SKM-1 treated with dmso at 0.1 percent for 144 hours (cell line): ENCODE data around the gene HOXB1.

Source experiments
- DNase-seq: peaks from one replicate; lab custom pipeline; 2025; ENCODE audit not compliant: unreplicated experiment; lab: John Stamatoyannopoulos, UW

Gene HOXB1

DNA sequence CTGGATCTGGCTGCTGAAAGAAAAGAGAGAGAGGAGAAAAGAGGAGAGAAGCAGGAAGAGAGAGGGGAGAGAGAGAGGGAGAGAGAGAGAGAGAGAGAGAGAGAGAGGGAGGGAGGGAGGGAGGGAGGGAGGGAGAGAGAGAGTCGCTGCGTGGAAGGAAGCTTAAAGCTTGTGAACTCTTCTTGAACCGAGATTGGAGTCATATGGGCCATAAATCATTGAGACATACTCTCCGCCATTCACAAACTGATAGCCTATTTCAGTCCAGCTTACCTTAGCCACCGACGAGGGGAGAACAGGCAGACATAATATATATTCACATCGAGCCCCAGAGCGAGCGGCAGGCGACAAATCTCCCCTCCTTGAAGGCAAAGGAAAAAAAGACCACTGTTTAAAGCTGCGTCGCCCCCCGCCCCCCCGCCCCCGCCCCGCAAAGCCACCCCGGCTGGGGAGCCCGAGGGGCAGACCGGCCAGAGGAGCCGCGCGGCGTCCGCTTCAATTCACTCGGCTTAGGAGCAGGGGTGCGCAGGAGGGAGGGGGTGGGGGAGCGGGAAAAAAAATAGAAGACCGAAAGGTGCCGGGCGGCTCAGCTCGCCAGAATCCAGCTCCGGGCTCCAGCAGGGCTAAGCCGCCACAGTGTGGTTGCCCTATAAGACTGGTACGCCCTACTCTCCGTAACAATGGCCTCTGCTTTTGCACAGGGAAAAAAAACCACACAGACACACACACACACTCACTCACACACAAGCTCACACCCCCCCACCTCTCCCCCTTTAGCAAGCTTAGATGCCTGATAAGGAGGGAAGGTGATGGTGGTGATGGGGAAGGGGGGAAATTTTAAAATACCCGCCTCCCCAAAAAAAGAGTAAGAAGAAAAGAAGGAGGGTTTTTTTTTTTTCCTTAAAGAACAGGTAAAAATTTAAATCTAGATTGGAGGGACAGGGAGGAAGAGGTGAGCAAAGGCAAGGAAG lies 24.7 kb upstream of the HOXB1 start:
- no peak for DNase-seq

DNA sequence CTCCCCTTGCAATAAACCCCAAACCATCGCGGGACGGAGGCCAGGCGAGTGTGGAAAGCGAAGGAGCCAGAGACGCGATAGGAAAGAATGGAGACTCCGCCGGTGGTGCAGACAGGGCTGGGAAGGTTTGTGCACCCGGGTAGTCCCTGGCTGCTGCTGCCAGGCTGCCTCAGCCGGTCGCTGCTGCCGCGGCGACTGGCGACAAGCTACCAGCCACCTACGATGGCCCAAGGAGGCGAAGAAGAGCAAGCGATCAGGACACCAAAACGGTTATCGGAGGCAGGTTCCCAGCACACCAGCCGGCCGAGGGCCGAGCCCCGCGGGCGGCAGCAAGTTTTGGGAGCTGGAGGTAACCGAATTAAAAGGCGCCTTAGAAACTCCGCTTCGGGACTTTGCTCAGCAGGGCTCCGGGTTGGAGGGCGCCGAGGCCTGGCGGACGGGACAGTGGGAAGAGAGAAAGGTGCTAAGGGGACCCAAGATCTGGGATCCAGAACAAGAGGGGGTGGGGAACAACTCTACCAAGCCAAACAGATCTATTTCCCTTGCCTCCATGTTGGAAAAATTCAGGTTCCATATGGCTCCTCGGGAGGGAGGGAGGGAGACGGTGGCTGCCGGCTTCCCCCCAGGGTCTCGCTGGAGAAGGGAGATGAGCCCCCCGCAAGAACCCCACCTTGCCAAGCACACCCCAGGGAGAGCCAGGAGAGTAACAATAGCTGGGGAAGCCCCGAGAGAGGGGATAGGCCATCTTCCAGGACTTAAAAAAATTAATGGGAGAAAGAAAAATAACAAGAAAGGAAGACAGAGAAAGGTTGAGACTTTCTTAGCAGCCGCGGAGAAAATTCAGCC lies 23.8 kb upstream of the HOXB1 start:
- DNase-seq, result no peak

DNA sequence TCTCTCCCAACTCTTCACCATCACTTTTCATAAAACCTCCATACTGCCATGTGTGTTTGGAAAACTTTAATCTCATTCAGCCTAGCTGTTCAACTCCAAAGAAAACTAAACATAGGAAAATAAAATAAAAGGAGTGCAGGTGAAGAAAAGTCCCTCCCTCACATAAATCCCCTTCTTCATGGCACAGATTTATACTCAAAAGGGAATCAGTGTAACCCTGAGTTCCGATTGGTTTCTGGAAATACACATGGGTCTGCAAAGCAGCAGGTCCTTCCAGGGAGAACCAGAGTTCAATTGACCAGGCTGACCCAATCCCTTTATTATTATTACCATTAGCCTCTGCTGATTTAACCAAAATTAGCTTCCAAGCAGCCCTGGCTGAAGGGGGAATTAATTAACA lies 23.0 kb upstream of the HOXB1 start:
- DNase-seq, result no peak

DNA sequence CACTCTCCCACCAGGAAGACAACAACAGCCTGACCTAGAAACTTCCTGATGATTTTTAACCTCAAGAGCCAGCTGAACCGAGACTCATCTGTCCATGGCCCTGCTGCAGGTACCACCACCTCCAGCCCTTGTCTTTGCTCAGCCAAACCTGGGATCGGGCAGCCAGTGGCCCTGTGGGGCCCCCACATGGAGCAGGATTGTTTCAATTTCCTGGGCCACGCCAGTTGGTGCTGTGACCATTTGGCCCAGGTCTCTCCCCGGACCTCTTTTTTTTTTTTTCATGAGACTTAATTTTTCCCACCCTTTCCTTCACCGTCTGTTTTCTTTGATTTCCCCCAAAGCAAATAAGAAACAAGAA lies 22.4 kb upstream of the HOXB1 start:
- no peak for DNase-seq

DNA sequence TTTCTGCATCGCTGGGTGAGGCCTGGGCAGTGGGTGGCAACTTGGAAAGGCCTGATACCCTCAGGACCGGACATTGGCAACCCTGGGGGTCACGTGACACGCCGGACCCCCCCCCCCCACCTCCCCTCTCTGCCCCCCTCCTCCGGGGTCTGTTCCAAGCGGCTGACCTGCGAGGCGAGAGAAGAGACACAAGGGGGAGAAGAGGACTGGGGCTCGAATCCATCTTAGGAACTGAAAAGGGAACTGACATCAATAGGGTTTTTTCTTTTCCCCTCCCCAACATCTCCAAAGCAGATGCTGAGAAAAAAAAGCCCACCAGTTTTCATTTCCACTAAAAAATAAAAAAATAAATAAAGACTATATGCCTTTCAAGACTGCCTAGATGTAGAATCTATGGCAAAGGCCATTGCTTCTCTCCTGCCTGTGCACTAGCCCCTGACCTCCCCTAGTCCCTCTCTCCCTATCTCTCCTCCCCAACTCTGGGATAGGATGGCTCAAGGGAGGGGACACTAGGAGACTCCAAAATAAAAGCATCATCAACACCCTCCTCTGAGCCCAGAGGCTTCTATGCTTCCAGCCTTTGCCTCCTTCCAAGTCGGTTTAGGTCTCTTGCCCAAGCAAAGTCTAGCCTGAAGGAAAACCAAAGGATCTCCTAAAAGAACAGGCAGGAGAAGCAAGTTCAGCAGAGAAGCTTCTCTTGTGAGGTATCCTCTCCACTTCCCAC lies 21.8 kb upstream of the HOXB1 start:
- DNase-seq, result no peak

DNA sequence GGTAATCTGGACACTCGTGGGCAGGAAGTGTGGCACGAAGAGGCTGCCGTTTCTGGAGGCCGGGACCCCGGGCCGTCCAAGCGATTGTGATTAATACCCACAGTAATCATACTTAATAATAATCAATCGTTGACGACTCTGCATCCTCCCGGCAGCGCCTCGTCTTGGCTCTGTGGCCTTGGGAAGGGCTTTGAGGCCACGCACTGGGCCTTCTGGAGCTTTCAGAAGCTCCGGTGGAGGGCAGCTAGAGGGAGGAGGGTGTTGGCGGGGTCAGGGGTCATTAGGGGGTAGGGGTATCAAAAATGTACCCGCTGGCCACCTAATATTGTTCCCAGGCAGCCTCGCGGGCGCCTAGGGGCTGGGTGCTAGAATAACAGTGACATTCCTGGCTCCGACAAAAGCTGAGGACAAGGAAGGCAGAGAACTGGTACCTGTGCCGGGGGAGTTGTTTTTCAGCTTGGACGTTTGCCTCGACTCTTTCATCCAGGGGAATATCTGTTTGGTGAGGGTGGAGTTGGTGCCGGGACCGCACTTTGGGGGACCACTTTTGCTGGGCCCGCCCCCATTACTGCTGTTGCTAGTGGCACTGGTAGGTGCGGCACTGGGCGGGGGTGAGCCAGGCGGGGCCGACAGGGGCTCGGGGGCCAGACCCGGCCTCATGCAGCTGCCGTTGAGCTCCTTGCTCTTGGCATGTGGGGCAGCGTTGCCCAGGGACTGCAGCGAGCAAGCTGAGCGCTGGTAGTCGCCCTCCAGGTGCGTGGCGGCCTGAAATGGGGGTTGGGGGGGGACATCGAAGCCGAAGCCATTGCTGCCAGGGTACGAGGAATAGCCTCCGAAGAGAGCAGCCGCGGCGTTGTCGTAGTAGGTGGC lies 21.0 kb upstream of the HOXB1 start:
- DNase-seq, result no peak

DNA sequence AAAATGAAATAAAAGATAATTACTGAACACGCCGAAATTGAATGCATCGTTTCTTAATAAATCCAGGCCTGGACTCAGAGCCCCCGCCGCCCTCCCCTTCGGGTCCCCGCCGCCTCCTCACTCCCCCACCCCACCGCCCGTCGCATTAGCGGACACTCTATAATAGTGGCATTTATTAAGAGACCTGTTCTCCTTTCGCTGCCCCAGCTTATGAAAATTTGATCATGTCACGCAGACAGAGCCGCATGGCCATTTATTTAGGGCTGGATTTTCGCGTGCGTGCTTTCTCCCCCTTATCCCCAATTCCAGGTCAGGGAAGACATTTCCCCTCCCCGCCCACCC lies 20.4 kb upstream of the HOXB1 start:
- DNase-seq, result no peak

DNA sequence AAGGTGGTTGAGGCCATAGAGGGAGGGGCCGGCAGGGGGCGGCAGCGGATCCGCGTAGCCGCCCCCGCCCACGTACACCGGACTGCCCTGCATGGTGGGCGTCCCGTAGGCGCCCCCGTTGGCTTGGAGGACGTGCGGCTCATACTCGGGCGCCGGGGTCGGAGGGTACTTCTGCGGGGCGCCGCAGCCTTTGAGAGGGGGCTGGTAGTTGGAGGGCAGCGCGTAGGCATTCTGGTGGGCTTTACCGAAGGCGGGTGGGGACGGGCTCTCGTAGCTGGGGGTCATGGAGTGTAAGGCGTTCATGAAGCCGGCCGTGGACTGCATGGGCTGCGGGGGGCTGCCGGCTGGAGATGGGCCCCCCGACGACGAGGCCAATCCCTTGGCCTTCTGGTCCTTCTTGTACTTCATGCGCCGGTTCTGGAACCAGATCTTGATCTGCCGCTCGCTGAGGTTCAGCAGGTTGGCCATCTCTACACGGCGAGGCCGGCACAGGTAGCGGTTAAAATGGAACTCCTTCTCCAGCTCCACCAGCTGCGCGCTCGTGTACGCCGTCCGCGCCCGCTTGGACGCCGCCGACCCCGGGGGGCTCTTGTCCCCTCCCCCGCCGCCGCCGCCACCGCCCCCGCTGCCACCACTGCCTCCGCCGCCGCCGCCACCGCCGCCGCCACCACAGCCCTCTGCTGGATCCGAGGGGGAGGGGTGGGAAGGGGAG lies 19.8 kb upstream of the HOXB1 start:
- DNase-seq, result no peak

DNA sequence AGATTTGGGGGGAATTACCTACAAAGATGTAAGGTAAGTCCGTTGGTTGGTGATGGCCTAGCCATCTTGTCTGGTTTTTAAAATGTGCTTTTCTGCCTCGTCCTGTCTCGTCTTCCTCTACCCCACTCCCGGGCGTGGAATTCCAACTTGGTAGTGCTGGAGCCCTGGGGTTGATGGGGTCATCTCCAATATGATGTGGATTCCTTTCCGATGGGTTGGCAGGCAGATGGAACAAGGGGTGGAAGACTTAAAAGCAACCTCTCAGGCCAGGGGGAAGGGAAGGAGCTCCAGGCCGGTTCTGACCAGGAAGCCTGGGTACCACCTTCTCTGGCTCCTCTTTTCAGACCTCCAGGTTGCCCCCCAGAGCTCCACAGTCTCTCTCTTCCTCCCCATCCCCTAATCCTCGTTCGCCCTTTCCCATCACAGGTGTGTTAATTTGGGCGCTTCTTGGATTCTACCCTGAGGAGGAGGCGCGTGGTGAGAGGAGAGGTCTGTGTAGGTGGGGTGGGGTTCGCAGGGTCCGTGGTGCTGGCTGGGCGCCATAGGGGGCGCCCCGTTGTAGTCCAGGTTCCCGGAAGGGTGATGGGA lies 19.2 kb upstream of the HOXB1 start:
- DNase-seq, result no peak

DNA sequence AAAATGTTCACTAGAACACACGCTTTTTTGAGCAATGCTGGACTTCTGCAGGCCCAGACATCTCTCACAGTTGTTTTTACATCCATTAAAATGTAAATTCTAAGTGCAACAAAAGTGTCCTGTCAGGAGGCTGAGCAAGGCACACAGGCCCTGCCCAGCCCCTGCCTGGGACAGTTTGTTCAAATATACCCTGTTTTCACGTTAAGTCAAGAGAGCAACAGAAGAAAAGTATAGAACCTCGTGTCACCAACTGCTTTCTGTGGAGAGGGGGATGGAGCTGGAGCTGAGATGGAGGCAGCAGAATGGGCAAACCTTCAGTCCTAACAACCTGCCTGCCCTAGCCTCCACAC lies 18.4 kb upstream of the HOXB1 start:
- no peak for DNase-seq

DNA sequence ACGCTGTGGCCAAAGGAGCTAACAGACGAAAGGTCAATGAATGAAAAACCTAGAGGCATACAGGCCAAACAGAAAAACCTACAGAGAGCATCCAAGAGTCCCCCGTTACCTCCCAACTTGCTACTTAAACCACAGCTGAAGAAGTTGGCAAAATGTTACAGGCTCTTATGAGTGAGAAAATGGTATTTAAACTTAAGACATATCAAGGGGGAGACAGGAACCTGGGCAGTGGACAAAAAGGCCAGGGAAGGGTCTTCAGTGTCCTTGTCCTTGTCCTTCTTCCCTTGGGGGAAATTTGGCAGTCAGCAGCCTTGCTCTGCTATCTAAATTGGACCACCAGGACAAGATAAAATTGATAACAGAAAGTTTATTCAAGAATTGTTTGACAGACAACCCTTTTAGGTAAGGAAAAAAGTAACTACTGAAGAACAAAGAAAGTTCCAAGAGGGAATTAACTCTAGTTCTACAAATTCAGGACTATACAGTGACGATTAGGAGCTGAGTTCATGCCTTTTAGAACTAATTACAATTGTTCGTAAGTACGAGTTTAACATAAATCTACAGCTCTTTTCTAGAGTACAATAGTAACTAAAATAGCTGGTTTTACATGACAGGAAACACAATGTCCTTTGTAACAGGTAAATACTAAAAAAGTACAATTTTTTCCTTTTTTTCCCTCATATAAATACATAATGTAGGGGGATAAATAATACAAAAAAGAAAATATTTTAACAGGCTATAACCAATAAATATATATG lies 17.9 kb upstream of the HOXB1 start:
- no peak for DNase-seq

DNA sequence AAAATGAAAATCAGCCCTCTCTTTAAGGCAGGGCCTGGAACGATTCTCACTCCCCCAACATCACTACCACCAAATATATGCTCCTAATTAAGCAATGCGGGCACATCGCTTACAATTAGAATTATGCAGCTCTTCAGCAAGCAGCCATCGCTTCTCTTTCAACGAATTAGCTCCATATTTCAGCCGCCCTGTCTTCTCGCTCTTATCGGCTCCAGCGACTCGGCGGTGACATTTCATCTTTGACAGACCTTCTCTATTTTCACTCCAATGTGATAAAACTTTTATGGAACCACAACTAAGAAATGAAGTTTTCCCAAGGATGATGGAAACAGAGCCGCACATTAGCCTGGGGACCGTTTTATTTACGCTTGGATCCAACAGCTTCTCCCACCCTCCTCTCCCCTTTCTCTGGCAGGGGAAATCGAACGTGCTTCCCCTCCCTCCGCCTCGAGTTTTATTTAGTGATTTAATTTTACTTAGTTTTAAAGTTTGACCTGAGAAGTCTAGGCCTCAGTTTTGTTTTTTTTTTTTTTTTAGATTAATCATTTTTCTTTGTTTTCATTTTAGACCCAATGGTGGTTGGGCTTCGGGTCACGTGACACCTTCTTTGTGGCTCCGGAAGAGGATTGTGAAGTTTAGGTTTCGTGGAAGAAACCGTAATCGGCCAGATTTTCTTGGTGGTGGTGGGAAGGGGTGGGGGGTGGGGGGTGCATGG lies 17.2 kb upstream of the HOXB1 start:
- no peak for DNase-seq

DNA sequence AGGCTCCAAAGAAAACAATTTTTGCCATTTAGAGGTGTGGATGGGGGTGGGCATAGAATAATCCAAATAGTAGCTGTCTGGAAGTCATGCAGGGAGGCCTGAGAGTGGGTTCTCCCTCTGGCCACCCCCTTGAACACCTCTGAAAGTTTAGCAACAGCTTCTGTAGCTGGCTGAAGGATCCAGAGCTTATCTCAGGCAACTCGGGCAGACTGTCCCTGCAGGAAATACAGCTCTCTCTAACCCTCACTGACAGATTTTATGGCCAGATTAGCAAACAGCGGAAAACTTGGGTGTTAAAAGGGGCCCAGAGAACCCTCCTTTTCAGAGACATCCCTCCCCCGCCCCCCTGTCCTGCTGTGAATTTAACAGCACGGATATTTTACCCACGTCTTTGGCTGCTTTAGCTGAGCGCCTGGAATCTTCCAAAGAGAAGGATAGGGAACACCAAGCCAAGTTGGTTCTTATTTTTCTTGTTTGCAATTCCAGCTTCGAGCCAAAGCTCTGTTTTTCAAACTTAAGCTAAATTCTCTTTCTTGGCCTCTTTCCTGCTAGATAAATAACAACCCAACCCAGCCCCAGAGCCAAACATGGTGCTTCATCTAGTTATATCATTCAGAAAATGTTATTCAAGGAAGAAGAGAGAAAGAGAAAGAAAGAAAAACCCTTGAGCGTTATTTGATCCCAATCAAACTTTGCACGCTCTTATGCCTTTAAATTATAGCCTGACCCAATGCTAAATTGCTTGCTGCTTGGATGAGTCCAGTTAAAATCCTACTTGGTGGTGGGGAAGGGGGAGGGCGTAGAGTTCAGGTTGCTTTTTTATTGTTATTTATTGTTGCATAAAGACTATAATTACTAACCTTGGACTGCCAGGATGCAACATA lies 16.4 kb upstream of the HOXB1 start:
- no peak for DNase-seq

DNA sequence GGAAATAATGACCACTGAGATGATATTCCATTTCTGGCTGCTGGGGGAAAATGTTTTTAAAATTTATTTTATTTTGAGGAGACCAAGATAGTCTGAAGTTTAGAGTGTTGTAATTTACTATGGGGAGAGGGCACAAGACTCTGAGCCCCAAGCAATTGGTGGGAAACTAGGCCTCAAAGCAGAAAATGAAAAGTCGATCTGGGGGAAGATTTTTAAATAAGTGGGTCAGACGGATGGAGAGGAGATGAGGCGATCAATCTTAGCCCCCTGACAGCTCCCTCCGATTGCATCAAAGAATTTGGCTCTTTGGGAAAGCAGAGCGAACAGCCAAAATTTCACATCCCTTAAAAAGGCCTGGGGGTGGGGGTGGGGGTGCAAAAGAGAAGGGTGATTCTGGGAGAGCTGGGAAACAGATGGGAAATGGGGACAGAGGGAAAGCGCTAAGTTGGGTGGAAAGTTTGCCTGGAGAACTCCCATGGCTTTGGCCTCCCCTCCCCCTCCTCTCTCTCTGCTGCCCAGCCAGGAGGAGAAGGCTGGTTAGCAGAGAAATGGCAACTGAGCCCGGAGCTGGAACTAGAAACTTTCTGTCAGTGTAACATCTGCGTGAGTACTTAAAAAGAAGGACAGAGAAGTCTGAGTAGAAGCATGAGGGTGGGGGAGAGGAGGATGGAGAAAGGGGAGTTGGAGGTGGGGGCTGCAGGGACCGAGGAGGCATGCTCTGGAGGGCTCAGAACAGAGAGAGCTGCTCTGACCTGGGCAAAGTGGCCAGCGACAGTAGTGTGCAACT lies 15.5 kb upstream of the HOXB1 start:
- no peak for DNase-seq

DNA sequence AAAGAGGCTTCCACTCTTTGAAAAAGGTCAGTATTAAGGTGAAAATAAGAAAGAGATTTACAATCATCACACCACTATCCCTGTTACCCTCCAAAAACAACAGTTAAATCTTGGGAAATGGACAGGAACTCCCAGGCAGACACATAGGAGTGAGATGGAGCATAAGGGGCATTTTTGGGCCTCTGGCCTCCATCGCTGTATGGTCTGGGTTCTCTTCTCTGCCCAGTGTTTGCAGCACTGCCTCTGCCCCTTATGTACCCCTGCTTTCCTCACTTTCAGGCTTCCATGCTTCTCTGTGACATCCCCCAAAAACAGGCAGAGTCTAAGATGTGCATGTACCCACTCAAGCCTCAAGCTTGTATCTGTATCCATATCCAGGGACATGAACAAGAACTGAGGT lies 14.7 kb upstream of the HOXB1 start:
- DNase-seq, result no peak

DNA sequence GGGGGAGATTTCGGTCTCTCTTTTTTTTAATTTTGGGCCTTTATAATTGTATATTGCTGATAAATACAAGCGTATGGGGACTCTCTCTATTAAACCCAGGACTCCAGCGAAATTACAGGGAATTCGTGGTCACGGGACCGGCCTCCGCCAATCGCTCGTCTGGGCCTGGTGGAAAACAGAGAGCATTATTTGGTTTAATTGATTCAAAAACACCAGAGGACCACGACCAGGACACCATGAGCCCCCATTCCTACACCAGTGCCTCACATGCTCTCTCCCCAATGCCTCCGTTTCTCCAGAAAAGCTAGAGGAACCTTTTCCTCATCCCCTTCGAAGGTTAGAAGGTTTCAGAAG lies 14.2 kb upstream of the HOXB1 start, which contains the start of gene HOXB2:
HOXB2 (minus strand) TSS at position 88 of the 354 bp plus-strand sequence. CDS start 198 bp downstream, outside the sequence.
- no peak for DNase-seq
